Fibroblast of skin of right biceps (primary cell): ENCODE measurements around the gene BAHCC1.

Source experiments
- DNase-seq: peaks from one replicate; pipeline ENCODE4 v3.0.0-alpha.2; 2013

The BAHCC1 gene

DNA sequence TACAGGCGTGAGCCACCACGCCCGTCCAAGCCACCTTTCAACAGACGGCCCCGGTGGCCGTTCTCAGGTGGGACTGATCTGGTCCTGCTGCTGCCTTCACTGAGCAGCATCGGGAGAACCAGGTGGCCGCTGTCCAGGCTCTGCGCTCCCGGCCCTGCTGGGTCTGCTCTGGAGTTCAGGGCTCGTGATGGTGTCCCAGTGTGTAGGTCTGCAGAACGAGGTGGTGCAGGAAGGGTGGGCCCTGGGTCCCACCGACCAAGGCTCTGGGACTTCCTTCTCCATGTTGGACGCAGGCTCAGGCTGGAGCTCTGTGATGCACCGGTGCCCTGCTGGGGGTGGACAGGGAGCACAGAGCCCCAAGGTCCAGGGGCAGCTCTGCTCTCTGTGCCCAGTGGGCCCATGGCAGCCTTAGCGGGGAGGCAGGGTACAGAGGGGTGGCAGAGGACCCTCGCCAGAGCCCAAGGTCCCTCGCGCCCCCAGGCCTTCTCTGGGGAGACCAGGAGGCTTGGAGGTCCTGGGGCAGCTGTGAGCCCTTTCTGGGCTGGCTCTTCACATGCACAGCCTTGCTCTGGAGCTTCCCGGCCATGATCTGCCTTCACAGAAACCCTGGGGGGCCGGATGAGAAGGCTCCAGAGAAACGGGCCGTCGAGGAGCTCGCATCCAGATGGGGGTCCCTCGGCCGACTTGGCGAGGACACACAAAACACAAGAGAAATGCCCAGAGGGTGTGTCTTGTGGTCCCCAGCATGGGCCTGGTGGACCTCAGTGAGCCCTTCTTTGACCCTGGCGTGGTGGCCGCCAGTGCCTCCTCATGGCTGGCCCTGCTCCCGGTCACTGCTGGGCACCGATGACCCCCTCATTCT lies 26.9 kb upstream of the BAHCC1 start:
- DNase-seq = no peak

DNA sequence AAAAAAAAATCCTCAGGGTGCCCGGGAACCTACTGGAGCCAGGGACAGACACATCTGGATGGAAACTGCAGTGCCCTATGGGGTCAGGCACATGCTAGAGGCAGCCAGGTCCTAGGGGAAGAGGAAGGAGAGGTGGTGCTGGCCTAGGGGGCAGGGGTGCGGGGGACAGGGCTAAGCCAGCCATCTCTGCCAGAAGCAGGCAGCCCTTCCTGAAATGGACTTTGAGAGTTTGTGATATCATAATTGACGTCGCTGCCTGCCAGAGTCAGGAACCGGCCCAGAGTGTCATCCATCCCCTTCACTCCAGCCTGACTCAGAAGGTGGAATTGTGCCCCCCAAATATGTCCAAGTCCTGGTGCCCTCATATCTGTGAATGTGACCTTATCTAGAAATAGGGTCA lies 25.0 kb upstream of the BAHCC1 start:
- DNase-seq = no peak

DNA sequence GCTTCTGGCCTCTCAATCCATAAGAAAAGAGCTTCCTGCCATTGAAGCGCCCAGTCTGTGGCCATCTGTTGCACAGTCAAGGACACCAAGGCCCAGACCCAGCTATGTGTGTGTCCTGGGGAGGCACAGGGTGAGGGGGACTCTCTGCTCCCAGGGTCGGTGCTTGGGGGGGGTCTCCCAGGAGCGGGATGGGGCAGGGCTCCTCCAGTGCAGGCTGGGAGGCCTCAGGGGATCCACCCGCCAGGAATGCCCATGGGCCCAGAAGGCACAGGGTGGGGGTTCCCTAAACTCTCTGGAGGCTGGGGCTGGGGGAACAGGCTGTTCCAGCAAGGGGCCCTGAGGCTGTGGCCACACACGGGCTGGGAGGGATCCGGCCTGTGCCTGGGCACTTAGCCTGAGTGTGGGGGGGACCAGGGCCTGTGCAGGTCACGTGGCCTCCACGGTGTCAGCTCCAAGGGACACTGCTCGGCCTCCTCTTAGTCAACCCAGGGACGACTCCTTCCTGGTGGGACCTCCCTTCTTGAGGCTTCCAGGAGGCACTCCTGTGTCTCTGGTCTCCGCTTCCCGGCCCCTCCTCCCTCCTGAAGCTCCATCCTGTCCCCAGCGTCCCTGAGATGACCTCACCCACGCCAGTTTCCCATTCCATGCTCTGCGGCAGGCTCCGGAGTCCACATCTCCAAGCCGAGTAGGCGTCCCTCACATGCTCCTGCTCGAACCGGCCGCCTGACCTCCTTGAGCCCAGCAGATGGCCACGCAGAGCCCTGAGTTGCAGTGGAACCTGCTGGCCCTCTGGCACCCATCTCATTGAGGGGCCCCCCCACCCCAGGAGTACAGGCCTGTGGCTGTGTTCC lies 23.1 kb upstream of the BAHCC1 start:
- no peak for DNase-seq

DNA sequence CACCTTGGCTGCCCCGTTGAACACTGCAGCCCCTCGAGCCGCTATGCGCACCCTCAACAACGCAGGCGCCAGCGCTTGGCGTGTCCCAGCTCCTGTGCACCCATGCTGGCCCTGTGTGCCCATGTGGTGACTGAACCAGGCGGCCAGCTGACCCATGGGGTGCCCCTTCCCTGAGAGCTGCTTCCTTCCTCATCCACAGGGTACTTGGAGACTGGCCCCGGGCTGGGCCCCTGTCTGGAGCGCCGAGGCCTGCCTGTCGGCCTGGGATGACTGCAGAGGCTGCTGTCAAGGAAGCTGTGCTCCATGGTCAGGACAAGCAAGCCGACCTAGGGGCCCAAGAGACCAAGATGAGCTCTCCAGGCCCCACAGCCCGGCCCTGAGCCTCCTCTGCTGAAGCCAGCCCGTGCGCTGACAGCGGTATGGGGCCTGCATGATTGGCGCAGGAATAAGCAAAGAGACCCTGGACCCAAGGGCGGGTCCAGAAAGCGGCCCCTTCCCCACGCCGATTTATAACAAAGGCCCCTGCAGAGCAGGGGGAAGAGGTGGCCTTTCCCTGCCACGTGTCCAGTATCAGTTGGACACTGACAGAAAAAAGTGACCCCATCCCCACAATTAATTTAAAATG lies 21.6 kb upstream of the BAHCC1 start:
- DNase-seq = no peak

DNA sequence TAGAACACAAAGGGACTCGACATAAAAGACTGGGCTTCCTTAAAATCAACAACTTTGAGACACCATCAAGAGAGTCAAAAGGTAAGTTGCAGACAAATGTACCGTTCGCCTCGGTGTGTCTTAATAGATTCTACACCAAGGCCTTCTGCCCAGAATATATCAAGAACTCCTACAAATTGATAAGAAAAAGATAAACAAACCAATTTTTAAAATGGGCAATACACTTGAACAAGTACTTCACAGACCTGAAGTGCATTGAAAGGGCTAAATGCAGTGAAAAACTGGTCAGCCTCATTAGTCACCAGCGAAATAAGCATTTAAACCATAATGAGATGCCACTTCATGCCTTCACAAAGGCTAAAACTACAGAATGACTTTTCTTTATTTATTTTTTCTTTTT lies 20.4 kb upstream of the BAHCC1 start:
- no peak for DNase-seq

DNA sequence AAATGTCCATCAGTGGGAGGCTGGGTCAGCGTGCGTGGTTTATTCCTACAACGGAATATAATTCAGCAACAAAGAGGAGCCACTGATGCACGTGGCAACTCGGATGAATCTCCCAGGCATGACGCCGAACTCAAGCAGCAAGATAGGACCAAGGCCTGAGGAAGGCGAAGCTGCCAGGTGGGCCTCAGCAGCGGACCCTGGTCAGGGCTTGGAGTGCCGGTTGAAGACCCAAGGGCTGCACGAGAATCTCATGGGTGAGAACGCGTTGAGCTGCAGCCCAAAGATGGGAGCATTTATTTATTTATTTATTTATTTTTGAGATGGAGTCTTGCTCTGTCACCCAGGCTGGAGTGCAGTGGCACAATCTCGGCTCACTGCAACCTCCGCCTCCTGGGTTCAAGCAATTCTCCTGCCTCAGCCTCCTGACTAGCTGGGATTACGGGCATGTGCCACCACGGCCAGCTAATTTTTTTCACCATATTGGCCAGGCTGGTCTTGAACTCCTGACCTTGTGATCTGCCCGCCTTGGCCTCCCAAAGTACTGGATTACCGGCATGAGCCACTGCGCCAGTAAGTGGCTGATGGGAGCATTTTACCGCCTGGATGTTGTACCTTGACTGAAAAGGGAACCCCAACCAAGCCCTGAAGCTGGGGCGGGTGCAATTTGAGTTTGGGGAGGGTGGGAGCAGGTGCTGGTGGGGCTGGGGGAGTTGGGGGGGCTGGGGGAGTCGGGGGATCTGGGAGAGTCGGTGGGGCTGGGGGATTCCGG lies 18.1 kb upstream of the BAHCC1 start:
- no peak for DNase-seq

DNA sequence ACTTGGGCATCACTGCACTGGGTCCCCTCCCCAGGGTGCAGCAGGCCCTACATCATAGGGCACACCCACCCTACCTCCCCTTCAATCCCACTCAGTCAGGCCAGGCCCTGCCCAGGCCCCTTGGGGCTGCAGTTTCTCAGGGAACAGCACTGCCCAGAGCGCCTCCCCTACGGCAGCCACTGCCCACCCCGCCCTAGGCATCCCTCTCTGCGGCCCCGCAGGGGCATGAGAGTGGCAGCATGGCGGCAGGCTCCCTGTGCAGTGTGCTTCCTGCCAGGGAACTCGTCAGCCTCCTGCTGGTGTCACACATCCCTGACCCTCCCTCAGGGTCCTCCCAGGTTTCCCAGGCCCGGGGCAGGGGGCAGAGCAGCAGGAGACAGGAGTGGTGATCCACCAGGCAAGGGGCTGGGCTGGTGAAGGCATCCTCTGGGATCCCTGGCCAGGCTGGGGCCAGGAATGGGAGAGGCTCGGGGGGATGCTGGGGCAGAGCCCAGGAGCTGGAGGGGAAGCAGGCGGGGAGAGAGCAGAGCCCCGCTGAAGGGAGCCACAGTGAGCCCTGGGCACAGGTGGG lies 16.2 kb upstream of the BAHCC1 start:
- DNase-seq = no peak

DNA sequence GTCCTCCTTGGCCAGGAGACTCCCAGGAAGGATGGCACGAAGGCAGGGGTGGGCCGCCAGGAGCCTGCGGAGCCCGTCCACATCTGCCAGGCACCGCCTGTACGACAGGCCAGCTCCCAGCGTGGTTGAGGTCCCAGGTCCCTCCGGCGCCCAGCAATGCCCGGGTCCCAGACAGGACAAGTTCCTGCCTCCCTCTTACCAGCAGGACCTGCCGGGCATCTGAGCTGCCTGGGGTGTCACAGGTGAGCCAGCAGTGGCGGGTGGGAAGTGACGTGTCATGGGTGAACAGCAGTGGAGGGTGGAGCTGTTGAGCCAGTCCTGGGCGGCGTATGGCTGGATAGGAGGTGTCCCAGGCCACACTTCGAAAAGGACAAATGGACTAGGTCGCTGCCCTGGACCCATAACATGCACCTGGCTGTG lies 15.7 kb upstream of the BAHCC1 start:
- no peak for DNase-seq

DNA sequence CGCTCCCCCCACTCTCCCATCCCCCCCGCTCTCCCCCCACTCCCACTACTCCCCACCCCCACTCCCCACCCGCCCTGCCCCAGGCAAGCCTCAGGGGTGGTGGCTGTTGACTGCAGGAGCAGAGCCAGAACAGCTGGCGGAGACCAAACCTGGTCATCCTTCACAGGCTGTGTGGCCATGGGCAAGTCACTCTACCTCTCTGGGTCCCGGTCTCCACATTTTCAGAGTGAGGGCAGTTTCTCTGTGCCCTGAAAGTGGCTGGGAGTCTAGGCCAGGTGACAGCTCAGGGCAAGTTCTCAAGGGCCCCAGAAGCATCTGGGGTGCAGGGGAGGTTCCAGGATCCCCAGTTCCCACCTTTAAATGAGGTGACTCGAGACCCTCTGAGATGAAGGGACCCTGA lies 15.1 kb upstream of the BAHCC1 start:
- DNase-seq = no peak

DNA sequence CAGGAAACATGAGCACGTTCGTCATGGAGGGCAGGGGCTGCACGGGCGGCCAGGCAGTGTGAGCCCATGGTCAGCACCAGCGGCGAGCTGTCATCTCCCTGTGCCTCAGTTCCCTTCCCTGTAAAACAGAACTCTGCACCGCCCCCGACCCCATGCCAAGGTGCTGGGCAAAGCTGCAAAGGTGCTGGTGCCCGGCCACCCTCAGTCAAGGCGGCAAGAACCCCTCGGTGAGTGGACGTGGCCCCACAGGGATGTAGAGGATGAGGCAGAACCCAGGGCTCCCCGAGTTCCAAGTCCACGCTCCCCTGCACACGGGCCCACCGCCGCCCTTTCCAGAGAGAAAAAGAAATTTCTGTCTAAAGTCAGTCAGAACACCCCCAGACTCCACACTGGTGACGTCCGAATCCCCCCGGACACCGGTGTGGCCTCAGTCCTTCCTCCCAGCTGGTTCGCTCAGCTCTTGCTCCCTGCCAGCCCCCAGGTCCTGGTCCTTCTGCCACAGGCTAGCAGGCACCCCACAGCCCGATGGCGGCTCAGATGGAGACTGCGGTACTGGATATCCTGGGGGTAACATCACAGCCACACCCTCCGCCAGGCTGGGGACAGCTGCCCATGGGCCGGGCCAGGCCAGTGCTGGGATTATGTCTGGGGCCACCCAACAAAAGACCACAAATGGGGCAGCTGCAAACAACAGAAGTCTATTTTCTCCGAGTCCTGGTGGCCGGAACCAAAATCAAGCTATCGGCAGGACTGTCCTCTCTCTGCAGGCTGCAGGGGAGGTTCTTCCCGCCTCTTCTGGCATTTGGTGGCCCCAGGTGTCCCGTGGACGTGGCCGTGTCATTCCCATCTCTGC lies 14.4 kb upstream of the BAHCC1 start:
- no peak for DNase-seq

DNA sequence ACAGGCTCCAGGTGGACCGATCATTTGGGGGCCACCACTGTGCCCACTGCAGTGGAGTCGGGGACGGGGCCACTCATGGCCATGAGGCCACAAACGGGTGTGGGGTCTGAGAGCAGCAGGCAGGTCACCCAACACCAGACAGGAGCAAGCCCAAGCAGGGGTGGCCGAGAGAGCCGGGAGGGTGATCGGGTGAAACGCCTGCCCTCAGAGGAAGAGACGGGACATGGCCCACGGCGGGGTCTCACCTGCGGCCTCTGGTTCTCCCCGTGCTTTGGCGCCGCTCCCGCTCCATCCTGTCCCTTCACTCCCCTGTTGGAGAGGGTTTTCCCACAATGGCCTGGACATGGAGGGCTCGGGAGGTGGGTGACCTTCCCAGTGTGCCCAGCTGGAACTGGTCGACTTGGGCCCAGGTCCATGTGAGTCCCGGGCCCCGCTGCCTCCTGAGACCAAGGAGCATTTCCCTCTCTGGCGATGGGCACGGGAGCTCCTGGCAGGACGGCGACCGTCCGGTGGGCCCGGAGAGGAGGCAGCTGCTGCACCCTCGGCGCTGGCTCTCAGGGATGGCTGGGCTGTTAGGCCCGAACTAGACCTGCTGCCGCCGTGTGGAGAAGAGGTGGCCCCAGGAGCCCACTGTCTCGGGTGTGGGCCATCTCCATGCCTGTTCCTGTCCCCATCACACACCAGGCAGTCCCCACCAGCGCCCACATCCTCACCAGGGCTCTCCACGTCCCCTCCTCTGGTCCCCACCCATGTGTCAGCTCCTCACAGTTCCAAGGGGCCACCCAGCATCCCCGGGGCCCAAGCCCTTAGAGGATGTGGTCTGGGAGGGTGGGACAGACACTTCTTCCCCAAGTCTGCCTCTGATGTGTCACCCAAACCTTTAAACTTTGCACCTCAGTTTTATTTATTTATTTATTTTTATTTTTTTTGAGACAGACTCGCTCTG lies 13.4 kb upstream of the BAHCC1 start:
- no peak for DNase-seq

DNA sequence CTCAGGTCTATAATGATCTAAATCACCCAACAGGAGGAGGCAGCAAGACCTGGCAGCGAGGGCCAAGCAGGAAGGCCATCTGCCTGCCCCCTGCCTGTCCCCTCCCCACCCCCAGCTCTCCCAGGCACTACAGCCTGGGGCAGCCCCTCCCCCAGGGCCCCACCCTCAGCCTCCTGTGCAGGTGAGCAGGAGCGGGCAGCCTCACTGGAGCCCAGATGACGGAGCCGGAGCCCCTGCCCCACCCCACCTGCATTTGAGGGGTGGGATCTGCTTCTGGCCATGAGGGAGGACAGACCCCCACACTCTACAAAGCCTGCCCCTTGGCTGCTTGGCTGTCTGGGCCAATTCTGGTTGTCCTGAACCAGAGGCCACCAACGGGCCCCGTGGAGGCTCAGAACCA lies 12.4 kb upstream of the BAHCC1 start:
- DNase-seq = no peak

DNA sequence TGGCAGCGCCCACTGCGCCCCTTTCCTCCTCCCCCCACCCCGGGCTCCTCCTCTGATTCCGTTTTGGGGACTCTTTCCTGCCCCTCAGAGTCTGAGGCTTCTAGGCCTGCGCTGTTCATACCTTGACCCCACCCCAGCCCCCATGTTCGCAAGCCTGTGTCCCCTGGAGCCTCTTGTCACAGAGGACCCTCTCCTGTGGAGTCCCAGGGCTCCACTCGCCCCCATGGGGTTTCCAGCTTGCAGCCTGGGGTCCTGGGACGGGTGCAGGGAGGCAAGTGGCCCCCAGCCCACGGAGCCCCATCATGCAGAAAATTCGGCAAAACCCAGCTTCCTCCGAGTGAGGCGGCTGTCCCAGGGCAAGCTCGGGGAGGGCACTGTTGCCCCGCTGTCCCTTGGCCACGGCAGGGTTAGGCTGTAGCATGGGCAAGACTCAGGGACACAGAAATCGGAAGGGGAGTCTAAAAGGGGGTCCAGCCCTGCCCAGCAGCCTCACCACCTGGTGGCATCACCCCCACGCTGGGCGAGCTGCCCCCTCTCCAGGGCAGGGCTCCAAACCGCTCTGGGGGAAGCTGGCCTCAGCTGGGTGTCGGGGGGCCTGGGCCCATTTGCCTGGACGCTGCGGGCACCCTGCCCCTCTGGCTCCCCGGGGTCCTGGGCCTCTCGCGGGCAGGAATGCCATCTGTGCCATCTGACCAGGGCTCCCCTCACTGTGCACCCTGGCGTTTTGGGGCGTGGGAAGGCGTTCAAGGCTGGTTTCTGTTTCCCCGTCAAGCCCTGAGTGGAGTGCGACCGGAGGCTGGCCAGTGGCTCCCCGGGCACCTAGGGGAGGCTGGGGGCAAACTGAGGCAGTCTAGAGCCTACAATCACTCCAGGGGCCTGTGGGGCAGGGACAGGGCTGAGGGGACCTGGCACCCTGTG lies 11.5 kb upstream of the BAHCC1 start:
- no peak for DNase-seq

DNA sequence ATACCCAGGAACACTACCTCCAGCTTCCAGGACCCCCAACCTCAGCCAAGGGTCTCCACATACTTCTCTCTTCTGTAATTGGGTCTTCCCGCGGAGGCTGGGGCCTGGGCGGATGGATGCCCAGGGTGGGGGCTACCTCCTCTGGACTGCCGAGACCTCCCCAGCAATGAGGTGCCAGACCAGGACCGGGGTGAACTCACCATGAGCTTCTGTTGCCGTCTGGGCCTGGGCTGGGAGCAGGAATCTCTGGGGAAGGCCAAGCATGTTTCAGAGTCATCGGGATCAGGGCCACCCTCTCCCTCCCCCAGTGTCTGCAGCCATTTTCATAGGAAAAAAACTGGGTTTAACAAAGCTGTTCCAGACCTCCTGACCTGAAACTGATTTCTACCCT lies 10.3 kb upstream of the BAHCC1 start:
- no peak for DNase-seq

DNA sequence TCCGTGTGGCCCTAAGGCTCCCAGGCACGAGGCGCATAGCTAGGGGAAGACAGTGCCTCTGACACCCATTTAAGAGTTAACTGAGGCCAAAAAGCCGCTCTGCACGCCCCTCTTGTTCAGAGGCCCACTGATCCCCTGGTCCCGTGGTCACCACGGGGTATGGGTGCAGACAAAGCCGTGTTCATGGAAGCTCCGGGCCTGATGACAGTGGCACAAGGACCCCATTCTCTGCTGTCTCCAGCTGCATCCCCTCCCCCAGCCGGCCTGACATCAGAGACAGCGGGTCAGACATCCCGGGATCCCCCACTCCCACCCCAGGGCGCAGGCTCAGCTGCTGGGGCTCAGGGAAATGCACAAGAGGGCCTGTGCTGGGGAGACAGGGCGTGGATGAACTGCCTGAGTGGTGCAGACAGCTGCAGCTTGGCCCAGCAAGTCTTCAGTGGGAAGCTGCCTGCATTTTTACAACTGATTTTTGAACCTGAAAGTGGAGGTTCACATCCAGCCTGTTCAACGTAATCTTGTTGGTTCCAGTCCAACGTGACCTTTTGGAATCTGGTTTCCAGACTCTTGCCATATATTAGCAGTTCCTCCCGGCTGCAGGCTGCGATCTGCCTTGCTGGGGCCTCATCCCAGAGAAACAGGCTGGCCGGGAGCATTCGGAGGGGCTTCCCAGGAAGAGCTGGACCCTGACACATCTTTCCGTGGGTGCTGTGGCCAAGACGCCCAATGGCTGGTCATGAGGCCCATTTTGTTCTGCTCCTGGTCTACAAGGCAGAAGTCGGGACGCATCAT lies 9.7 kb upstream of the BAHCC1 start:
- no peak for DNase-seq

DNA sequence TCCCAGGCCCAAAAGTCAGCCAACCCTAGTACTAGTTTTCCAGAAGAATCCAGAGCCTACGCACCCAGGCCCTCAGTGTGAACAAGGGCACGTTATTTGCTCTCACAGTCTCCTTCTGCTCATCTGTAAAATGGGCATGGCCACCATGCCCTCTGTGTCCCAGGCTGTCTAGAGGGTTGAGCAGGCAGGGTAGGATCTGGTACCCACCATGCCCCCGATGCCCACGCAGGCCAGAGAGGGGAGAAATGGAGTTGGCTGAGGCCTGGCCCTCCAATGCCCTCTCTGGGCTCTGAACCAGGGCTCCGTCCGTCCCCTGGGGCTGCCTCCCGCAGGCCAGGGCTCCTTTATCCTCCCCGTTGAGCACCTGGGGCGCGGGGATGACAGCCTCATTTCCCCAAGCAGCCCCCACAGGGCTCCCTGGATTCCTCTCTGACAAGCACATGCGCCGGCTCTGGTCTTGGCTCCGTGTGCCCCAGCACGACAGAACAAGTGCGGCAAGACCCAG lies 9.1 kb upstream of the BAHCC1 start:
- no peak for DNase-seq

DNA sequence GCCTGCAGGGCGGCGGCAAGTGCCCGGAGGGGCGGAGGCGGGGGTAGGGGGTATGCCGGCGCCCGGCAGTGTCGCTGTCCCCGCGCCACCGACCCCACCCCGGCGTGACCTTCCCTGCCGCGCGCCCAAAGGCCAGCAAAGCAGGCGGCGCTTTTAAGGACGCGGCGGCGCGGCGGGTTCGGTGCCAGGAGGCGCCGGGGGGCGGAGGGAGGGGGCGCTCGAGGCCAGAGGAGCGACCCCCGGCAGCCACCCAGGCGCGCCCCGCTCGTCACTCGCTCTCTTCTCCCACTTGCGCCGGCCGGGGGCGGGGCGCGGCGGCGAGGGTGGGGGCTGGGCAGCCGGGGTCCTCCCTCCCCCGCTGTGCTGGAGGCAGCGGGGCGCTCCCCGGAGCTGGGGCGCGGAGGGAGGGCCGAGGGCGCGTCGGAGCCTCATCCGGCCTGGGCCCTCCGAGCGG lies 8.6 kb upstream of the BAHCC1 start:
- DNase-seq = no peak
